Measurements from ENCODE around the gene MEX3B. TPM values are rescaled to one million over a fixed set of nuclear protein-coding genes. Genes with fewer than 3 reads are reported as not detected.
"Not testable (repeated sequence)": the region's sequence is repeated elsewhere in the genome, so short reads cannot be mapped to it uniquely, and the experiment has no call there.

Gene MEX3B
- total RNA-seq, 4 donors from 2014 or later, result 0.26 to 27.7 (median 1.5) TPM

- TF ChIP-seq, protein P1, sequence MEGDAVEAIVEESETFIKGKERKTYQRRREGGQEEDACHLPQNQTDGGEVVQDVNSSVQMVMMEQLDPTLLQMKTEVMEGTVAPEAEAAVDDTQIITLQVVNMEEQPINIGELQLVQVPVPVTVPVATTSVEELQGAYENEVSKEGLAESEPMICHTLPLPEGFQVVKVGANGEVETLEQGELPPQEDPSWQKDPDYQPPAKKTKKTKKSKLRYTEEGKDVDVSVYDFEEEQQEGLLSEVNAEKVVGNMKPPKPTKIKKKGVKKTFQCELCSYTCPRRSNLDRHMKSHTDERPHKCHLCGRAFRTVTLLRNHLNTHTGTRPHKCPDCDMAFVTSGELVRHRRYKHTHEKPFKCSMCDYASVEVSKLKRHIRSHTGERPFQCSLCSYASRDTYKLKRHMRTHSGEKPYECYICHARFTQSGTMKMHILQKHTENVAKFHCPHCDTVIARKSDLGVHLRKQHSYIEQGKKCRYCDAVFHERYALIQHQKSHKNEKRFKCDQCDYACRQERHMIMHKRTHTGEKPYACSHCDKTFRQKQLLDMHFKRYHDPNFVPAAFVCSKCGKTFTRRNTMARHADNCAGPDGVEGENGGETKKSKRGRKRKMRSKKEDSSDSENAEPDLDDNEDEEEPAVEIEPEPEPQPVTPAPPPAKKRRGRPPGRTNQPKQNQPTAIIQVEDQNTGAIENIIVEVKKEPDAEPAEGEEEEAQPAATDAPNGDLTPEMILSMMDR (IDR thresholded peaks at IDR 0.05), result no peak
- TF ChIP-seq POLR2A (IDR thresholded peaks at IDR 0.05), result no peak
- no peak overlapping the region for H3K4me3 ChIP-seq
- intact Hi-C loops (cut with DNase I; ENCODE audit: low total_unique reads), result no loop called here
- H3K9me3 ChIP-seq, result no peaks in the 10 kb centered on the region
- DNase-seq, result no peak
- H3K27ac ChIP-seq, result no peak overlapping the region
- no peaks in the 10 kb centered on the region for H3K36me3 ChIP-seq
- no peaks in the 10 kb centered on the region for H3K27me3 ChIP-seq
- H3K4me1 ChIP-seq, result no peaks in the 10 kb centered on the region
Observed at GRCh38 chr15:82005239-82005638, 40.6 kb downstream of the MEX3B start.

GRCh38 chr15:82003916-82004315 is 41.9 kb downstream of the MEX3B start:
- no peaks in the 10 kb centered on the region for H3K27me3 ChIP-seq
- H3K27ac ChIP-seq, result no peak overlapping the region
- no peak for DNase-seq
- H3K4me3 ChIP-seq, result no peak overlapping the region
- TF ChIP-seq POLR2A (IDR thresholded peaks at IDR 0.05), result no peak
- TF ChIP-seq, protein P1 (IDR thresholded peaks at IDR 0.05), result no peak
- intact Hi-C loops (cut with DNase I; ENCODE audit: low total_unique reads), result no loop called here
- no peaks in the 10 kb centered on the region for H3K36me3 ChIP-seq
- no peaks in the 10 kb centered on the region for H3K9me3 ChIP-seq
- no peaks in the 10 kb centered on the region for H3K4me1 ChIP-seq

DNA sequence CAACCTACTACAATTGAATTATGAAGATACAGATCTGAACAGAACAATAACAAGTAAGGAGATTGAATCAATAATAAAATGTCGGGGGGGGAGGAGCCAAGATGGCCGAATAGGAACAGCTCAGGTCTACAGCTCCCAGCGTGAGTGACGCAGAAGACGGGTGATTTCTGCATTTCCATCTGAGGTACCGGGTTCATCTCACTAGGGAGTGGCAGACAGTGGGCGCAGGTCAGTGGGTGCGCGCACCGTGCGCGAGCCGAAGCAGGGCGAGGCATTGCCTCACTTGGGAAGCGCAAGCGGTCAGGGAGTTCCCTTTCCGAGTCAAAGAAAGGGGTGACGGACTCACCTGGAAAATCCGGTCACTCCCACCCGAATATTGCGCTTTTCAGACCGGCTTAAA is 50.7 kb downstream of the MEX3B start:
- DNase-seq; intact Hi-C loops (cut with DNase I; ENCODE audit: low total_unique reads); H3K27ac ChIP-seq; H3K4me3 ChIP-seq; H3K36me3 ChIP-seq; H3K9me3 ChIP-seq; H3K4me1 ChIP-seq; H3K27me3 ChIP-seq: not testable (repeated sequence)

DNA sequence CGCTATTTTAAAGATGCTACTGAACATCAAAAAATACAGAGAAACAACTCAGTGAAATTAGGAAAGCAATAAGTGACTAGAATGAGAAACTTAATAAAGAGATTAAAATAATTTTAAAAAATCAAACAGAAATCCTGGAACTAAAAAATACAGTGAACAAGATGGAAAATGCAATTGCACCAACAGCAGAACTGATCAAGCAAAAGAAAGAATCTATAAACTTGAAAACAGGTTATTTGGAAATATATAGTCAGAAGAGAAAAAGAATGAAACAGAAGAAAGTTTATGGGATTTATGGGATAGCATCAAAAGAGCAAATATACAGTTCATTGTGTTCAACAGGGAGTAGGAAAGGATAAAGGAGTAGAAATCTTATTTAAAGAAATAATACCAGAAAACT is 53.3 kb downstream of the MEX3B start:
- H3K4me3 ChIP-seq, result no peak overlapping the region
- no peak for TF ChIP-seq POLR2A (IDR thresholded peaks at IDR 0.05)
- TF ChIP-seq, protein P1 (IDR thresholded peaks at IDR 0.05), result no peak
- no peaks in the 10 kb centered on the region for H3K36me3 ChIP-seq
- intact Hi-C loops (cut with DNase I; ENCODE audit: low total_unique reads), result no loop called here
- H3K9me3 ChIP-seq, result peaks cover 0 to 10% of the 10 kb centered on the region in 2 donors
- no peaks in the 10 kb centered on the region for H3K27me3 ChIP-seq
- H3K4me1 ChIP-seq, result no peaks in the 10 kb centered on the region
- no peak overlapping the region for H3K27ac ChIP-seq
- no peak for DNase-seq

Other genes with a start within 250 kb of the MEX3B start
- gene EFL1, start 216.7 kb upstream of the MEX3B start, total RNA-seq, result 10 to 100 TPM in 3 of 4 donors, 1 to 10 TPM in 1; 2.8 to 28.3 (median 16.0) TPM
- gene SAXO2, start 216.8 kb upstream of the MEX3B start, total RNA-seq, result 10 to 100 TPM in 2 of 4 donors, under 1 TPM in 2; 0.26 to 10.4 (median 5.2) TPM